SK-N-SH (cell line): Measurements from ENCODE around the gene TFPI2.

Experiments
- CTCF ChIP-seq: fragments of 200-600 bp; sonication (generic); IDR thresholded peaks from 2 replicates; pipeline ENCODE4 v1.6.1; 2017; ENCODE audit warnings: antibody characterized with exemption, mild to moderate bottlenecking, moderate library complexity
- ELF1 ChIP-seq: IDR thresholded peaks from 2 replicates; pipeline ENCODE4 v1.4.0; 2012
- FOXJ3 ChIP-seq: sonication (generic); formaldehyde crosslinking; IDR thresholded peaks from 2 replicates; pipeline ENCODE4 v1.5.1; 2020; ENCODE audit warnings: mild to moderate bottlenecking, missing genetic modification reagents
- JUND ChIP-seq: IDR thresholded peaks from 2 replicates; pipeline ENCODE4 v1.4.0; 2012
- MXI1 ChIP-seq: IDR thresholded peaks from 2 replicates; pipeline ENCODE4 v1.6.1; 2012; ENCODE audit warnings: mild to moderate bottlenecking, low read depth, low read length, improper control_type of control experiment
- POLR2AphosphoS5 ChIP-seq: IDR thresholded peaks from 2 replicates; pipeline ENCODE4 v1.6.1; 2012; ENCODE audit warnings: low read depth, low read length
- RAD21 ChIP-seq: IDR thresholded peaks from 2 replicates; pipeline ENCODE4 v1.6.1; 2012; ENCODE audit warnings: mild to moderate bottlenecking, low read length
- RFX5 ChIP-seq: IDR thresholded peaks from 2 replicates; pipeline ENCODE4 v1.6.1; 2012; ENCODE audit warnings: mild to moderate bottlenecking, improper control_type of control experiment, low read length
- TCF12 ChIP-seq: IDR thresholded peaks from 2 replicates; pipeline ENCODE4 v1.4.0; 2012

- TF ChIP-seq CTCF: no peak
- no peak for TF ChIP-seq POLR2AphosphoS5
- no peak for TF ChIP-seq JUND
- TF ChIP-seq MXI1: no peak
- TF ChIP-seq RAD21: no peak
- no peak for TF ChIP-seq FOXJ3 (CRISPR knock-in tag)
- TF ChIP-seq TCF12: no peak
- TF ChIP-seq ELF1: no peak
- no peak for TF ChIP-seq RFX5
Observed at GRCh38 chr7:93895859-93896600, 5.5 kb upstream of the TFPI2 start.
